Measurements from ENCODE around the gene OGDH. TPM values are rescaled to one million over a fixed set of nuclear protein-coding genes. Genes with fewer than 3 reads are reported as not detected.

The OGDH gene
- total and polyA plus RNA-seq, 2 of the 13 experiments (the other 11 are each of a cell fraction or from before 2014, with no cell fraction given), result 17.4 to 25.4 TPM

GRCh38 chr7:44678471-44679179 lies 72.2 kb downstream of the OGDH start (continued):
- TF ChIP-seq SMAD3 (CRISPR knock-in tag; IDR thresholded peaks at IDR 0.05) (peak; percentile 40; the same call in 1 of the 2 replicates), HIC2 (CRISPR knock-in tag; IDR thresholded peaks at IDR 0.05; ENCODE audit: low read depth) (no peak; the same call in 1 of the 2 replicates), SOX5 (CRISPR knock-in tag; IDR thresholded peaks at IDR 0.05; ENCODE audit: borderline replicate concordance) (peak; percentile 68), RNF2 (conservative IDR thresholded peaks at IDR 0.05; ENCODE audit: low read depth) (no peak), PRMT3 (CRISPR knock-in tag; IDR thresholded peaks at IDR 0.05; ENCODE audit: borderline replicate concordance, low read depth) (no peak), NFE2L1 (CRISPR knock-in tag; IDR thresholded peaks at IDR 0.05; ENCODE audit: borderline replicate concordance) (no peak), SRF (IDR thresholded peaks at IDR 0.05; ENCODE audit: low read depth, low read length) (0 out of 2 replicates have a peak, but pooled peaks have one; percentile 7), ISX (CRISPR knock-in tag; conservative IDR thresholded peaks at IDR 0.05) (no peak), ZNF207 (IDR thresholded peaks at IDR 0.05; ENCODE audit: borderline replicate concordance) (no peak), HOXA3 (CRISPR knock-in tag; IDR thresholded peaks at IDR 0.05) (peak; percentile 66), ATF7 (IDR thresholded peaks at IDR 0.05) (peak; percentile 70; the same call in 1 of the 2 replicates), ATF7 (CRISPR knock-in tag; IDR thresholded peaks at IDR 0.05) (no peak), NR2C2 (CRISPR knock-in tag; IDR thresholded peaks at IDR 0.05; ENCODE audit: borderline replicate concordance) (peak; percentile 48; the same call in 1 of the 2 replicates), PHF21A (CRISPR knock-in tag; IDR thresholded peaks at IDR 0.05) (0 out of 2 replicates have a peak, but pooled peaks have one; percentile 50), SMC3 (IDR thresholded peaks at IDR 0.05; ENCODE audit: low read length) (peak; percentile 1; the same call in 1 of the 2 replicates), MAFF (IDR thresholded peaks at IDR 0.05; ENCODE audit: low read depth, low read length) (peak; percentile 57; the same call in 1 of the 2 replicates), ATF4 (CRISPR knock-in tag; IDR thresholded peaks at IDR 0.05) (peak in 1 of 2 experiments; percentile 59; a peak in 1 of 4 replicates), GABPA (IDR thresholded peaks at IDR 0.05; ENCODE audit: low read depth, low read length) (no peak), GABPA (CRISPR knock-in tag; IDR thresholded peaks at IDR 0.05; ENCODE audit: low read depth) (no peak), KAT8 (CRISPR knock-in tag; IDR thresholded peaks at IDR 0.05) (peak; percentile 34; the same call in 1 of the 2 replicates), PRDM4 (CRISPR knock-in tag; IDR thresholded peaks at IDR 0.05; ENCODE audit: borderline replicate concordance) (no peak), DR1 (CRISPR knock-in tag; IDR thresholded peaks at IDR 0.05) (peak; percentile 30; the same call in 1 of the 2 replicates), ZFP36 (IDR thresholded peaks at IDR 0.05; ENCODE audit: borderline replicate concordance, low read depth, low read length, partially characterized antibody) (no peak)
